ENCODE data around the gene PEBP1.
"Not testable (repeated sequence)": the region's sequence is repeated elsewhere in the genome, so short reads cannot be mapped to it uniquely, and the experiment has no call there.

PEBP1 gene

DNA sequence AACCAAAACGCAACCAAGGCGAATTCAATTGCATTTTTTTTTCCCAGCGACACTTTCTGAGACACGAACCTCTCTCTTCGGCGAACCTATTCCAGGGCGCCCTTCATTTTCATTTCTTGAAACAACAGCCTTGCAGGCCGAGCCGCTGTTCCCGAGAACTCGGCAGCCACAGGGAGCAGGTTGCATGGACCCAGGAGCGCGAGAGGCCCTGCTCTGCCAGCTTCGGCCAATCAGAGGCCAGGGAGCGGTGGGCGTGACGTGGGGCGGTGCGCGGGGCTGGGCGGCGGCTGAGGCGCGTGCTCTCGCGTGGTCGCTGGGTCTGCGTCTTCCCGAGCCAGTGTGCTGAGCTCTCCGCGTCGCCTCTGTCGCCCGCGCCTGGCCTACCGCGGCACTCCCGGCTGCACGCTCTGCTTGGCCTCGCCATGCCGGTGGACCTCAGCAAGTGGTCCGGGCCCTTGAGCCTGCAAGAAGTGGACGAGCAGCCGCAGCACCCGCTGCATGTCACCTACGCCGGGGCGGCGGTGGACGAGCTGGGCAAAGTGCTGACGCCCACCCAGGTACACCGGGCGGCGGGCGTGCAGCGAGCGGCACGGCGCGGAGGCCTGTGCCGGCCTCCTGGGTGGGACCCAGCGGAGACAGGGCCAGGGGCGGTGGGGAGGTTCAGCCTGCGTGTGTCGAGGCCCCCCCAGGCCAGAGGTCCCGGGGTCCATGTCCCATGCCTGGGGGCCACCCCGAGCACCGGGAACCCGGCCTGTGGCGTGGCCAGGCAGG is at the start of gene PEBP1:
PEBP1 (plus strand) TSS at position 337 of the 771 bp plus-strand sequence; CDS start at position 423, 86 bp downstream.
- peak; percentile 80 to 88 for DNase-seq

DNA sequence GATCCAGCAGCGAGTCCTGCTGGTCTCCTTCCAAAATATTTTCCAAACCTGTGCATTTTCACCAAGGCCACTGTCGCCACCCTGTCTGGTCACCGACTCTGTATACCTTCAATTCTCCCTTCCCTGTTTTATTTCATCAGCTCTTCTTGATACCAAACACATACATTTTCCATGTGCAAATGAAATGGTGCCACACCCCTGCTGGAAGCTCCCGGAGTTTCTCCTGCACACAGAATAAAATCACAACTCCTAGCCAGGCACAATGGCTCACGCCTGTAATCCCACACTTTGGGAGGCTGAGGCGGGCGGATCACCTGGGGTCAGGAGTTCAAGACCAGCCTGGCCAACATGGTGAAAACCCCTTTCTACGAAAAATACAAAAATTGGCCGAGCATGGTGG is 46.1 kb upstream of the PEBP1 start:
- no peak for DNase-seq

DNA sequence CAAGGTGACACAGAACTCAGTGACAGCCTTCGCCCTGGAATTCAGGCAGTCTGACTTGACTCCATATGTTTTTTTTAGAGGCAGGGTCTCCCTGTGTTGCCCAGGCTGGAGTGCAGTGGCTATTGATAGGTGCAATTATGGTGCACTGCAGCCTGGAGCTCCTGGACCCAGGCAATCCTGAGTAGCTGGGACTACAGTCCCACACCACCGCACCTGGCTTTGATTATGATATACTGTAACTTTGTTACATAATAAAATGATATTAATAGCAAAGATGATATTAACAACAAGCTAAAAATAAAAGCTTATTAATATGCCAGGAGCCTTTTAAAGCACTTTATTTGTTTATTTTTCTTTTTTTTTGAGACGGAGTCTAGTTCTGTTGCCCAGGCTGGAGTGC is 41.9 kb upstream of the PEBP1 start:
- DNase-seq, result no peak

DNA sequence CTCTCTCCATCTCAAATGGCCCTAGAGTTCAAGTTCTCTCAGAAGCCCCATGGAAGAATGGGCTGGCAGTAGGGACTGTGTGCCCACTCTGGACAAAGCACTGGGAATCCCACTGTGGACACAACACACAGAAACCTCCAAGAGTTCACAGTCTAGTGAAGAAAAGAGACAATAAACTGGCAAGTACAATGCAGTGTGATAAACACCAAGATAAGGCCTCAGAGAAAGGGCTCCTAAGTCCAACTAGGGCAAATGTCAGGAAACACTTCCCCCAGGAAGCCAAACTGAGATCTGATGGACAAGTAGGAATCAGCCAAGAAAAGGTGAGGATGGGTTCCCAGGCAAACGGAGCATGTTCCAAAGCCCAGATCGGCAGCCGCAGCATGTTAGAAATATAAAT is 37.5 kb upstream of the PEBP1 start:
- DNase-seq, result no peak

DNA sequence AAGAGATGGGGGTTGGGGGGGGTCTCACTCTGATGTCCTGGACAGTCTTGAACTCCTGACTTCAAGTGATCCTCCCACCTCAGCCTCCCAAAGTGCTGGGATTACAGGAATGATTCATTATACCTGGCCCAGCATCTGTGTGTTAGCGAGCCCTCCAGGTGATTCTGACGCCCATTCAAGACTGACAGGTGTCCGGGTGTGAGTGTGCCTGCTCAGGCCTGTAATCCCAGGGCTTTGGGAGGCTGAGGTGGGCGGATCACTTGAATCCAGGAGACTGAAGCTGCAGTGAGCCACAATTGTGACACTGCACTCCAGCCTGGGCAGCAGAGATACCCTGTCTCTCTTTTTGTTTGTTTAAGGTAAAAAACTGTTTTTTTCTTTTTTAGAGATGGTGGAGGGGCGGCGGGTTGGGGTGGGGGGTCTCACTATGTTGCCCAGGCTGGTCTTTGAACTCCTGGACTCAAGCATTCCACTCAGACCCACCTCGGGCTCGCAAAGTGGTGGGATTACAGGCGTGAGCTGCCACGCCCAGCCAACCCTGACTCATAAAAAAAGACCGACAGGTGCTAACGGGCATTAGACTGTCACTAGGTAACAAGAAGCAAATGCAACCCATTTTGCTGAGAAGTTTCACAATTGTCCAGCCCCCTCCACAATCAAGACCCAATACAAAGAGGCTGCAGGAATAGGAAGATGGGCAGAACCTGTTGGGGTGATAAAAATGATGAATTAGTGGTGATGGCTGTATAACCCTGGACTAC is 36.8 kb upstream of the PEBP1 start:
- DNase-seq, result no peak

DNA sequence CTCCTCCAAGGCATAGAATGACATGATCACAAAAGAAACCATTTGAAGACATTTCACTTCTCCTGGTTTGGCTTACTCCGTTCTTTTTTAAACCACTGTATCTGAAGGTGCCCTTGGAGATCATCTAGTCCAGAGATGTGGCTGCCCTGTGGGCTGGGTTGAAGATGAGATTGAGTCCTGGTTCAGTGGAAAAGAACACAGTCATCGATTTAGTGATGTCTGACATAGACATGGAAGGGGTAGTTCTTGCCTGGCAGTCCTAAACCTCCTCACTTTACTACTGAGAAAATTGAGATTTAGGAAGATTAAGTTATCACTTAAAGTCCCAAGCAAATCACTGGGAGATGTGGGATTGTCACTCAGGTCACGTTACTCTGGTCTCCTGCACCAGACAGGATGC is 34.9 kb upstream of the PEBP1 start:
- DNase-seq, result no peak

DNA sequence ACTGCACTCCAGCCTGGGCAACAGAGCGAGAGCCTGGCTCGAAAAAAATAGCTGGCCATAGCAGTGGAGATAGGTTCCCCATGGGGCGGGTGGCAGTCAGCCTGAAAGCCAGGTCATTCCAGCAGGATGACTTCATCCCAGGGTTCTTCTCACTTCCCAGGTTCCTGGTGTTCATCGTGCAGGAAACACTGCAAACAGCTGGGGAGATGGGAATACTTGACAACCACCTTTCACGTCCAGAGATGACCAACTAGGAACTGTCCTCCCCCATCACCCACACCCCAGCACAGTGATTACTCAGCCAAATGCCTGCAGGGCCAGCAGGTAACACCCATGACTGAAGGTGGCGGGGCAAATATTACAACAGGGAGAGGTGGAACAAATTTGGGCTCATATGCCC is 33.9 kb upstream of the PEBP1 start:
- no peak for DNase-seq

DNA sequence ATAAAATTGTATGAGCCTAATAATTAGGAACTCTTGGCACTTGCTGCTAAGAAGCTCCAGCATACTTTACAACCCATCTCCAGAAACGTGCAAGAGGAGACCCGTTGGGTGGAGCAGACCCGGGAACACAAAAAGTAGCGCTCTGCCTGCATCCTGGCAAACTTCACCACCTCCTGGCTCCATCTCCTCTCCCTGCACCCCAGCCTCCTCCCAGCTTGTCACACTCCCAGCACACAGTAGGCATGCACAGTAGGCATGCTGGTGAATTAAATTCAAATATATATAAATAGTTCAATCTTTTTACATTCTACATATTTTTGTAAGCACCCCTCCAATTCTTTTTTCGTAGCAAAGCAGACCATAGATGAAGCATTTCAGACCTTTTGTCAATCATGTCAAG is 33.3 kb upstream of the PEBP1 start:
- no peak for DNase-seq

DNA sequence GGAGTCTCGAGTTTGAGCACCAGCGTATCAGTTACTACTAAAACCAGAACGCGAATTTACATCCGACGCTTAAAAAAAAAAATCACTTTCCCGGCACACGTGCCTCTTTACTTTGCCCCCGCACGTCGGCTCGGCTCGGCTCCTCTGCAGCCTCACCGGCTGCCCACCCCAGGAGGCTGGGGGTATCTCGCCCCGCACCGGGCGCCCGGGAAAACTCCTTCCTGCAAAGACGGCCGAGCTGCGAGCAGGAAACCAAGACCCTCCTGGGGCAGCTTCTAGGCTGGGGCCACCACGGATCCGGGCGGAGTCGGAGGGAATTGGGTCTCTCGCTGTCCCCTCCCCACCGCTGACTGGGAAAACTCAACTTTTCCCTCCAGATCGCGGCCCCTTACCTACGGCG is 32.7 kb upstream of the PEBP1 start:
- no peak for DNase-seq

DNA sequence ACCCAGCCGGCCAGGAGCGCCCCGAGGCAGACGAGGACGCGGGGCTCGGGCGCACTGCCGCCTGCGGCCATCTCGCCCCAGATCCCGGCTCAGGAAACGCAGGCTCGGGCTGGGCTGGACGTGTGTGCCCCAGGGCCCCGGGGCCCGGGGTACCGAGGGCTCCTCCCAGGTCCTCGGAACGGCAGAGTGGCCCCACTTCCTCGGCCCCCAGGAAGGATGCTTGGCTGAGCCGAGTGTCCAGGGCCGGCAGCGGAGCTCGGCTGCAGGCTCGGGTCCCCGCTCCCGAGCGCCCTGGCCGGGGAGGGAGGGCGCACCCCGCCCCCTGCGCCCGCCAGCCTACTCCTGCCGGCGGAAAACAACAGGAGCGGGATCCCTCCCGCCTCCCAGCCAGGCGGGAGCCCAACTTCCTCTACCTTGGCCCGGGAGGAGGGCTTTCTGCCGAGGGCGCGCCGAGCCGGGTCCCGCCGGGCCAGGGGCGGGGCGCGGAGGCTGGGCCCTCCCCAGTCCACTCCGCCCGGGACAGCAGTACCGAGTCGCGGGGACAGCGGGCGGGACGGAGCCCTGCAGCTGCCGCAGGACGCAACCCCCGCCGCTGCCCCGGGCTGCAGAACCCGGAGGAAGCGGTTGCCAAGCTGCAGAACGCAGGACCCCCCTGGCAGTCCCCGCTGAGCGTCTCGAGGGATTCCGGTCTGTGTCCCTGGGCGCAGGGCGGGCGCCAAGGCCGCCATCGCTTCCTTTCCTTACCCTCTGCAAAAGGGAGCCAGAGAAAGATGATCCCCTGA is 32.1 kb upstream of the PEBP1 start, which contains the start of gene VSIG10:
VSIG10 (minus strand) TSS at position 411 of the 782 bp plus-strand sequence; CDS start at position 71, 340 bp downstream.
- peak; percentile 46 to 64 for DNase-seq

DNA sequence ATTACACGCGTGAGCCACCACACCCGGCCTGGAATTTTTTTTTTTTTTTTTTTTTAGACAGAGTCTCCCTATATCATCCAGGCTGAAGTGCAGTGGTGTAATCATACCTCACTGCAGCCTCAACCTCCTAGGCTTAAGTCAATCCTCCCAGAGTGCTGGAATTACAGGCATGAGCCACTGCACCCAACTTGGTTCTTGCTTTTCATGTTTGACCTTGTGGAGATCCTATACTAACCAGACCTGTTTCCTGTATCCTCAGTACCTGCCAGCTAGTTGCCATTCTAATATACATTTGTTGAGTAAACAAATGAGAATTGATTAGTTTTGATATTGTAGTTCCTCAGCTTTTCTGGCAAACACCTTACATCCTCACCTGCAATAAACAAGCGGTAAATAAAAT is 28.9 kb upstream of the PEBP1 start:
- DNase-seq, result no peak

DNA sequence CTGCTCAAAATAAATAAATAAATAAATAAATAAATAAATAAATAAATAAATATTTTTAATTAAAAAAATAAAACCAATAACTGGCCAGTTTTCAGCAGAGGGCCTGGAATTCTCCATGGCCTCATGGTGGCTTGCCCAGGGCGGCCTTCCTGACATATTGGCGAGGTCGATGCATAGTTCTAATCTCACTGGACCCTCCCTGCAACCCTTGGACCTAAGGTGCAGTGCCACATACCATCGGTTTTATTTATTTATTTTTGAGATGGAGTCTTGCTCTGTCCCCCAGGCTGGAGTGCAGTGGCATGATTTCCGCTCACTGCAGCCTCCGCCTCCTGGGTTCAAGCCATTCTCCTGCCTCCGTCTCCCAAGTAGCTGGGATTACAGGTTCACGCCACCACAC is 28.2 kb upstream of the PEBP1 start:
- no peak for DNase-seq

DNA sequence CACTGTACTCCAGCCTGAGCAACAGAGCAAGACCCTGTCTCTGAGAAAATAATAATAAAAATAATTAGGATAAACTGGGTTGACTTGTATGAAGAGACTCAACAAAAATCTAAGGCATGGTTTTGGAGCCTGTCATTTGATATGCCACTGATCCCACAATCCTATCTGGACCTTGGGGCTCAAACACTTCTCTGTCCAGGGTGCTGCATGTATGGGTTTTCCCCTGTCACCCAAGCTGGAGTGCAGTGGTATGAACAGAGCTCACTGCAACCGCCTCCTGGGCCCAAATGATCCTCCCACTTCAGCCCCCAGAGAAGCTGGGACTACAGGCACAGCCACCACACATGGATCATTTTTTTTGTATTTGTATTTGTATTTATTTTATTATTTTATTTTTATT is 26.8 kb upstream of the PEBP1 start:
- no peak for DNase-seq

DNA sequence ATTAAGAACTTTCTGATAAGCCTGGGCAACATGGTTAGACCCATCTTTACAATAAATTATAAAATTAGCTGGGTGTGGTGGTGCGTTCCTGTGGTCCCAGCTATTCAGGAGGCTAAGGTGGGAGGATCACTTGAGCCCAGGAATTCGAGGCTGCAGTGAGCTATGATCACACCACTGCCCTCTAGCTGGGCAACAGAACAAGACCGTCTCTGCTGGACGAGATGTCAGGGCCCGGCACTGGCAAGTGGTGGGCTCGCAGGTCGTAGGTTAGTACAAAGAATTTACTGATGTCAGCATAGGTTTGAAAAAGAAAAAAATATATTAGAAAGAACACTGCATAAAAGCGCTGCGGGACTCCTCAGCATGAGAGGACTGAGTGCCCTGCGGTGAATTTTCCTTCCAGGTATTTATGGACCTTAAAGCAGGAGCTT is 16.5 kb upstream of the PEBP1 start:
- DNase-seq, result no peak

DNA sequence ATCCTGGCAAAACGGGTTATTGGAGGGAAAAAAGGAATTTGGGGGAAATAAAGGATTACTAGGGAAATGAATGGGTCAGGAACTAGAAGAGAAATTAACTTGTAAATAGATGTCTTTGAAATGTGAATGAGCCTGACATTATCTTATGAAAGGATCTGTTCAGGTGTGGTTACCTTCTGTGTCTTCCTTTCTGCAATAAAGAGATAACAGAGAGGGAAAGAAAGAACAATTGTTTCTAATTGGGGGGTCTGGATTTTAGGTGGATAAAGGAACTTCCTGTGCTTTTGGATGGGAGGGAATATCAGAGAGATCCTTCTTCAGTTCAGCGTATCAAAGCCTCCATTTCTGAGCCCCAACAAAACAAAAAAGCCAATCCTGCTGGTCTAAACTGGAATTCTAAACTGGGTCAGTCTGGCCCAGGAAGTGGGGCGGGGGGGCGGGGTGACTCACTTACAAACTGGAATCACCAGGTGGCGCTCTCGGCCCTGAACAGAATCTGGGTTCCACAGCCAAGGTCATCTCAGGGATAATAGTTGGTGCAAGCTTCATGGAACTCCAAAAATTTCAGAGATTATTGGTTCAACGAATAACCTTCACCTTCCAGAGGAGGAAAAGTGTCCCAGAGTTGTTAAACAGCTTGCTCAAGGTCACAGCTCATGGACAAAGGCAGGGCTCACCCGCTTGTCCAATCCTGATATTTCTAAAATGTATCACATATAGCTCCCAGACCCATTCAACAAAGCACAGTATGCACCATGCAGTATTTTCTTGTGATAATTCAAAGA is 15.2 kb upstream of the PEBP1 start:
- DNase-seq, result peak; percentile 48 to 78

DNA sequence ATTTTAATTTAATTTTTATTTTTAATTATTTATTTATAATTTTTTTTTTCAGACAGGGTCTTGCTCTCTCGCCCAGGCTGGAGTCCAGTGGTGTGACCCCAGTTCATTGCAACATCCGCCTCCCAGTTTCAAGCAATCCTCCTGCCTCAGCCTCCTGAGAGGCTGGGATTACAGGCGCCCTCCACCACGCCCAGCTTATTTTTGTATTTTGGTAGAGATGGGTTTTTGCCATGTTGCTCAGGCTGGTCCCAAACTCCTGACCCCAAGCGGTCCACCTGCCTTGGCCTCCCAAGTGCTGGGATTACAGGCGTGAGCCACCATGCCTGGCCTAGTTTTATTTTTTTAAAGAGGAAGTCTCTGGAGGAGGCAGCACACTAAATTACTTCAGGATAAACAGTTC is 13.7 kb upstream of the PEBP1 start:
- DNase-seq, result no peak

DNA sequence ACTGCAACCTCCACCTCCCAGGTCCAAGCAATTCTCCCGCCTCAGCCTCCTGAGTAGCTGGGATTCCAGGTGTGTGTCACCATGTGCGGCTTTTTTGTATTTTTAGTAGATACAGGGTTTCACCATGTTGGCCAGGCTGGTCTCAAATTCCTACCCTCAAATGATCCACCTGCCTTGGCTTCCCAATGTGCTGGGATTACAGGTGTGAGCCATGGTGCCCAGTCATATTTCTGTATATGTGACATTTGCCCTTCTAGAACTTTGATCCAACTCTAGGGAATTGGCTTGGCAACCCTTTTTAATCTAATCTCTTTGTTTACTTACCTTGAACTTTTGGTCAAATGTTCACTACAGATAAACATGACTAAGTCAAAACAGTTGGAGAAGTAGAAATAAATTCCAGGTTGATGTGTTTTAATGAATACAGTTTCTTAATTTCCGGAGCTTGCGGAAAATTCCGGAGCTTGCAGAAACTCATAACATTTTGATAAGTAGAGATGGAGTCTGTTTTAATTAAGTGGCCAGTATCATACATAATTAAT is 11.5 kb upstream of the PEBP1 start:
- DNase-seq, result no peak

DNA sequence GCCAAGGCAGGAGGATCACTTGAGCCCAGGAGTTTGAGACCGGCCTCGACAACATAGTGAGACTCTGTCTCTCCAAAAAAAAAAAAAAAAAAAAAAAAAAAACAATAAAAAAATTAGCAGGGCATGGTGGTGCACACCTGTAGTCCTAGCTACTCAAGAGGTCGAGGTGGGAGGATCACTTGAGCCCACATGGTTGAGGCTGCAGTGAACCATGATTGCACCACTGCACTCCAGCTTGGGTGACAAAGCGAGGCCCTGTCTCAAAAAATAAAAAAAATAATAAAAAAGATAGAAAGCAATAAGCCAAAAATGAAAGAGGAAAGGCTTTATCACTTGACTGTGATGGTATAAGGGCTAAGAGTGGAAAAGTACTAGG is 10.2 kb upstream of the PEBP1 start:
- DNase-seq, result no peak

DNA sequence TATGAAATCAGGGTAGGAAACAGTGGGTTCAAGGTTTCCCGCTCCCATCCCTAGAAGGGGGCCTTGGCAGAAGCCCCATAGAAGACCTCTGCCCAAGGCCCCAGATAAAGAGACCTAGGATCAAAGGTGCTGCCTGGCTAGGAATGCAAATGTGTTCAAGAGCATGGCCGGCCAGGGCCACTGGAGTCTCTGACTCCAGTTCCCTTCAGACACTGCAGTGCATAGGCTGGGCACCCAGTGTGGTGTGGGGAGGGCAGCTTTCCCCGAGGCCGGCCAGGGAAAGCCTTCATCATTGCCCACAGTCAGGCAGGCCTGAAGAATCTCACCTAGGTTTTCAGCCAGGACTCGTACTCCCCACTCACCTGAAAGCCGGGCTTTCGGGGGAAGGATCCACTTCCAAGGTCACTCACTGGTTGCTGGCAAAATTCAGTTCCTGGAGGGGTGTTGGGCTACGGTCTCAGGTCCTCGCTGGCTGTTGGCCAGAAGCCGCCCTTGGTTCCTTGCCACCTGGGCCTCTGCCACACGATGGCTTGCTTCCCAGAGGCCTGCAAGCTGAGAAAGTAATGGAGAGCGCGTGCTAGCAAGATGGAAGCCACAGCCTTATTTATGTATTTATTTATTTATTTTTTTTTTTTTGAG is 9.7 kb upstream of the PEBP1 start:
- DNase-seq, result no peak

DNA sequence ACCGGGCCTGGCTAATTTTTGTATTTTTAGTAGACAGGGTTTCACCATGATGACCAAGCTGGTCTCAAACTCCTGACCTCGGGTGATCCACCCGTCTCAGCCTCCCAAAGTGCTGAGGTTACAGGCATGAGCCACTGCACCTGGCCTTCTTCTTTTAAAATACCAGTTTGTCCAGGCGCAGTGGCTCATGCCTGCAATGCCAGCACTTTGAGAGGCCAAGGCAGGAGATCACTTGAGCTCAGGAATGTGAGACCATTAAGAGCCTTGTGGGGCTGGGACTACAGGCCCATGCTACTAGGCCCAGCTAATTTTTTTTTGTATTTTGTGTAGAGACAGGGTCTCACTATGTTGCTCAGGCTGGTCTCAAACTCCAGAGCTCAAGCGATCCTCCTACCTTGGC is 8.1 kb upstream of the PEBP1 start:
- DNase-seq, result no peak

DNA sequence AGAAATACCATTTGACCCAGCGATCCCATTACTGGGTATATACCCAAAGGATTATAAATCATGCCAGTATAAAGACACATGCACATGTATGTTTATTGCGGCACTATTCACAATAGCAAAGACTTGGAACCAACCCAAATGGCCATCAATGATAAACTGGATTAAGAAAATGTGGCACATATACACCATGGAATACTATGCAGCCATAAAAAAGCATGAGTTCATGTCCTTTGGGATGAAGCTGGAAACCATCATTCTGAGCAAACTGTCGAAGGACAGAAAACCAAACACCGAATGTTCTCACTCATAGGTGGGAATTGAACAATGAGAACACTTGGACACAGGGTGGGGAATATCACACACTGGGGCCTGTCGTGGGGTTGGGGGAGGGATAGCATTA is 6.5 kb upstream of the PEBP1 start:
- not testable (repeated sequence) for DNase-seq

DNA sequence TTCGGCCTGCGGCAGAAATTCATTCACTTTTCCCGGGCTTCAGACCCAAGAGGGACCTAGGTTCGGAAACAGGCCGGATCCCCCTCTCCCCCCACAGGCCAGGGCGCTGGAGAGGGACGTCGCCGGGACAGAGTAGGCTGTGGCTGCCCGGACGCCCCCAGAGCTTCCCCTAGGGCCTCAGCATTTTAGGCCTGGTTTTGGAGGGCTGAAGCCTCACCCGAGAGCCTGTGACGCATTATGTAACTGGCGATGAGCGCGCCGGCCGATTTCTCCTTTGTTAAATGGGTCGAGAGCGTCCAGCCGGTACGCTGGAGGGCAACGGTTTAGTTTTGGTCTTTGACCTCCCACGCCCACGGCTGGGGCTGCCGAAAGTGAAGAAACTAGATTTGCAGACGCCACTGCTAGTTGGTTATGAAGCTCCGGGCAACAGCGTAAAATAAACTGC is 657 bp downstream of the PEBP1 start:
- DNase-seq, result peak; percentile 73 to 81

All from inflammatory macrophage treated with lipopolysaccharide for 1 hour (primary cell).